HCT116 (cell line): ENCODE measurements around the gene MAN2B2. TPM values are rescaled to one million over a fixed set of nuclear protein-coding genes. Genes with fewer than 3 reads are reported as not detected.

Experiments used
- ATAC-seq: fragments of 200-7000 bp; cut with Tn5 transposase; 2 replicates; pipeline ENCODE4 v1.9.1; 2020; ENCODE audit warnings: mild to moderate bottlenecking, moderate library complexity
- BruUV-seq: library from RNA; stranded (reverse); fragments of 400-500 nt; replicated peaks from 2 replicates; lab custom pipeline; 2021; lab: Mats Ljungman, UMichigan
- CTCF ChIA-PET: fragments of 300-600 bp; sonication (Branson Sonifier 250); formaldehyde crosslinking; loops from one replicate; lab custom pipeline; 2021; ENCODE audit warnings: antibody characterized with exemption; lab: Charles Lee
- POLR2A ChIA-PET: fragments of 300-600, 350-600 bp; sonication (Branson Sonifier 250); formaldehyde crosslinking; loops from one replicate; lab custom pipeline; 2021; ENCODE audit warnings: antibody characterized with exemption; lab: Charles Lee
- RAD21 ChIA-PET, 2 experiments: fragments of 300-600 bp; sonication (Branson Sonifier 250); formaldehyde crosslinking; loops; one replicate each; lab custom pipeline; 2023; ENCODE audit warnings: low total read pairs in 2 of 2; ENCODE audit not compliant: uncharacterized antibody in 2 of 2, unreplicated experiment in 2 of 2, low non-redundant PET in 1 of 2; lab: Charles Lee
- DNase-seq: peaks from one replicate; pipeline ENCODE4 v3.0.0-alpha.2; 2010; ENCODE audit warnings: low read depth, low spot score
- H2AFZ ChIP-seq: fragments of 200-600 bp; shearing (Covaris generic), sonication (generic); 2 replicates; pipeline ENCODE4 v1.6.1; 2017; ENCODE audit warnings: low read depth, mixed run types, mixed read lengths, antibody characterized with exemption, low read length; ENCODE audit not compliant: poor library complexity, severe bottlenecking
- H3K27ac ChIP-seq: 2 replicates; pipeline ENCODE4 v1.5.1; 2012; ENCODE audit warnings: low read depth, low read length
- H3K27me3 ChIP-seq: fragments of 200-600 bp; sonication (generic); 2 replicates; pipeline ENCODE4 v1.6.1; 2016; ENCODE audit warnings: mixed run types, low read length, mixed read lengths; ENCODE audit not compliant: insufficient read depth
- H3K36me3 ChIP-seq, 2 experiments: fragments of 200-500 bp in 1 of 2; fragments of 200-600 bp in 1 of 2; sonication (Bioruptor generic) in 1 of 2; sonication (generic) in 1 of 2; 2 replicates each; pipeline versions ENCODE4 v1.5.1 to v1.6.1; 2014 to 2016; ENCODE audit warnings: low read length in 2 of 2, inconsistent platforms in 1 of 2, mixed read lengths in 1 of 2, mixed run types in 1 of 2; ENCODE audit not compliant: insufficient read depth in 2 of 2, control insufficient read depth in 1 of 2
- H3K4me1 ChIP-seq, 2 experiments: fragments of 200-600 bp in 1 of 2; sonication (generic) in 1 of 2; 2 replicates each; pipeline versions ENCODE4 v1.5.1 to v1.6.1; 2012 to 2017; ENCODE audit warnings: low read length in 2 of 2, inconsistent platforms in 1 of 2, mild to moderate bottlenecking in 1 of 2, mixed read lengths in 1 of 2, mixed run types in 1 of 2, moderate library complexity in 1 of 2; ENCODE audit not compliant: insufficient read depth in 2 of 2, control insufficient read depth in 1 of 2
- H3K4me2 ChIP-seq: fragments of 200-600 bp; sonication (generic); 2 replicates; pipeline ENCODE4 v1.6.1; 2017; ENCODE audit warnings: mixed run types, low read length, mixed read lengths
- H3K4me3 ChIP-seq, 2 experiments: fragments of 200-600 bp in 1 of 2; sonication (generic) in 1 of 2; replicated peaks in 1 of 2; 2 replicates each; pipeline ENCODE4 v1.5.1; 2011 to 2016; ENCODE audit warnings: low read length in 2 of 2, control low read depth in 1 of 2, low read depth in 1 of 2, mild to moderate bottlenecking in 1 of 2, mixed read lengths in 1 of 2, mixed run types in 1 of 2
- H3K79me2 ChIP-seq: fragments of 200-600 bp; sonication (generic); 2 replicates; pipeline ENCODE4 v1.6.1; 2017; ENCODE audit warnings: mild to moderate bottlenecking, mixed run types, low read length, moderate library complexity, mixed read lengths; ENCODE audit not compliant: insufficient read depth
- H3K9ac ChIP-seq: fragments of 200-600 bp; sonication (generic); 2 replicates; pipeline ENCODE4 v1.6.1; 2016; ENCODE audit warnings: low read length, mixed read lengths
- H3K9me2 ChIP-seq: fragments of 200-600 bp; sonication (generic), shearing (Covaris generic); 2 replicates; pipeline ENCODE4 v1.6.1; 2017; ENCODE audit warnings: mixed run types, mild to moderate bottlenecking, moderate library complexity; ENCODE audit not compliant: insufficient read depth
- H3K9me3 ChIP-seq, 2 experiments: fragments of 200-500 bp in 1 of 2; fragments of 200-600 bp in 1 of 2; sonication (Bioruptor generic) in 1 of 2; sonication (generic) in 1 of 2; 2 replicates each; pipeline ENCODE4 v1.6.1; 2014 to 2017; ENCODE audit warnings: low read length in 2 of 2, mixed read lengths in 2 of 2, inconsistent platforms in 1 of 2, low read depth in 1 of 2, mild to moderate bottlenecking in 1 of 2, mixed run types in 1 of 2, moderate library complexity in 1 of 2; ENCODE audit not compliant: control insufficient read depth in 1 of 2, insufficient read depth in 1 of 2
- H4K20me1 ChIP-seq: fragments of 200-600 bp; sonication (generic), shearing (Covaris generic); 2 replicates; pipeline ENCODE4 v1.6.1; 2017; ENCODE audit warnings: mixed run types, mild to moderate bottlenecking, moderate library complexity; ENCODE audit not compliant: insufficient read depth
- CEBPB ChIP-seq: IDR thresholded peaks from 2 replicates; pipeline ENCODE4 v1.6.1; 2012; ENCODE audit warnings: low read depth
- CTCF ChIP-seq, 3 experiments: fragments of 200-600 bp in 1 of 3; sonication (generic) in 1 of 3; IDR thresholded peaks in 2 of 3; conservative IDR thresholded peaks in 1 of 3; 2 replicates each; pipeline ENCODE4 v1.5.1; 2012 to 2017; ENCODE audit warnings: low read depth in 2 of 3, low read length in 2 of 3, antibody characterized with exemption in 1 of 3, borderline replicate concordance in 1 of 3, control low read depth in 1 of 3, mild to moderate bottlenecking in 1 of 3, mixed read lengths in 1 of 3, mixed run types in 1 of 3, moderate library complexity in 1 of 3; ENCODE audit not compliant: insufficient read depth in 1 of 3
- FOSL1 ChIP-seq: IDR thresholded peaks from 2 replicates; pipeline ENCODE4 v1.6.1; 2012; ENCODE audit warnings: low read depth
- POLR2AphosphoS5 ChIP-seq: IDR thresholded peaks from 2 replicates; pipeline ENCODE4 v1.6.1; 2011; ENCODE audit warnings: mild to moderate bottlenecking, low read depth, low read length, moderate library complexity
- REST ChIP-seq: IDR thresholded peaks from 2 replicates; pipeline ENCODE4 v1.6.1; 2012; ENCODE audit warnings: low read depth
- SIN3A ChIP-seq: IDR thresholded peaks from 2 replicates; pipeline ENCODE4 v1.6.1; 2012; ENCODE audit warnings: low read depth
- YY1 ChIP-seq: IDR thresholded peaks from 2 replicates; pipeline ENCODE4 v1.6.1; 2011; ENCODE audit warnings: low read length, low read depth, moderate library complexity, mild to moderate bottlenecking; ENCODE audit not compliant: insufficient replicate concordance; ENCODE audit errors: extremely low read depth
- intact Hi-C: fragments of 100-400 bp; cut with micrococcal nuclease; formaldehyde crosslinking; loops from 2 replicates; pipeline ENCODE4 v1.10.0; 2022
- total RNA-seq: library from RNA; stranded (reverse); gene quantifications from one replicate; pipeline ENCODE4 v1.2.1, GENCODE V29; 2021; ENCODE audit not compliant: unreplicated experiment
- TF ChIP-seq, protein P1 (sequence below): IDR thresholded peaks from 2 replicates; pipeline ENCODE4 v1.6.1; 2011; ENCODE audit warnings: mild to moderate bottlenecking, low read length, moderate library complexity; ENCODE audit not compliant: insufficient replicate concordance; ENCODE audit errors: extremely low read depth

The MAN2B2 gene
- total RNA-seq, 1 experiment from 2014 or later: 18.0 TPM

GRCh38 chr4:6620891-6621555 lies 46.0 kb downstream of the MAN2B2 start:
- DNase-seq (no peak), ATAC-seq (peak; percentile 50; the same call in 1 of the 2 replicates)
- no TSS peak for BruUV-seq
- intact Hi-C loops: no loop called here
- Histone ChIP-seq H3K27ac (no peak overlapping the region), H3K9ac (no peak overlapping the region), H3K4me1 (no peaks in the 10 kb centered on the region), H3K4me2 (no peak overlapping the region), H3K27me3 (no peaks in the 10 kb centered on the region), H3K9me2 (no peaks in the 10 kb centered on the region), H3K4me3 (no peak overlapping the region), H4K20me1 (no peaks in the 10 kb centered on the region), H3K79me2 (no peaks in the 10 kb centered on the region), H3K36me3 (0 out of 4 replicates have a peak, but pooled peaks cover 0 to 3% of the 10 kb centered on the region in 2 experiments), H3K9me3 (no peaks in the 10 kb centered on the region), H2AFZ (no peak overlapping the region)
- peak in 1 of 3 experiments; percentile 21; a peak in 1 of 6 replicates for TF ChIP-seq CTCF (IDR thresholded peaks at IDR 0.05 in 2 of 3, conservative IDR thresholded peaks at IDR 0.05 in 1 of 3; ENCODE audit: borderline replicate concordance in 1 of 3, insufficient read depth in 1 of 3, low read depth in 2 of 3, low read length in 2 of 3)
- no peak for TF ChIP-seq SIN3A
- ChIA-PET CTCF (no interaction called here), POLR2A (no interaction called here), RAD21 (no interaction called here)

DNA sequence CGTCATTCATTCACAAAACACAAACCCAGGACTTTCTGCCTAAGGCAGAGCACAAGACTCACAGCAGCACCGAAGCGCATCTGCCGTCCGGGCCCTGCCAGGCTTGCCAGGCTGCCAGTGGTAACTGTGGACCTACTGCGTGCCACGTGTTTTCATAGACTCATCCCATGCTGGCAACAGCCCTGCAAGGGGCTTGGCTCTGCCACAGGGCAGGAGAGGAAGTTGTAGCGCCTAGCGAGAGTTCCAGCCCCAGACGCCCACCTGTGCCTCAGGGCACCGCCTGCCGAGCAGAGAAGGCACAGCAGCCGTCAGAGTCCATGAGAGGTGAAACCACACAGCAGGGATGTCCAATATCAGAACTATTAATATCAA lies 46.6 kb downstream of the MAN2B2 start:
- Histone ChIP-seq H3K9ac (no peak overlapping the region), H3K4me2 (no peak overlapping the region), H3K9me2 (no peaks in the 10 kb centered on the region), H3K4me3 (no peak overlapping the region), H3K27ac (no peak overlapping the region), H3K9me3 (no peaks in the 10 kb centered on the region), H2AFZ (no peak overlapping the region), H3K36me3 (0 out of 4 replicates have a peak, but pooled peaks cover 0 to 3% of the 10 kb centered on the region in 2 experiments), H3K79me2 (no peaks in the 10 kb centered on the region), H4K20me1 (no peaks in the 10 kb centered on the region), H3K27me3 (no peaks in the 10 kb centered on the region), H3K4me1 (no peaks in the 10 kb centered on the region)
- TF ChIP-seq, protein P1, sequence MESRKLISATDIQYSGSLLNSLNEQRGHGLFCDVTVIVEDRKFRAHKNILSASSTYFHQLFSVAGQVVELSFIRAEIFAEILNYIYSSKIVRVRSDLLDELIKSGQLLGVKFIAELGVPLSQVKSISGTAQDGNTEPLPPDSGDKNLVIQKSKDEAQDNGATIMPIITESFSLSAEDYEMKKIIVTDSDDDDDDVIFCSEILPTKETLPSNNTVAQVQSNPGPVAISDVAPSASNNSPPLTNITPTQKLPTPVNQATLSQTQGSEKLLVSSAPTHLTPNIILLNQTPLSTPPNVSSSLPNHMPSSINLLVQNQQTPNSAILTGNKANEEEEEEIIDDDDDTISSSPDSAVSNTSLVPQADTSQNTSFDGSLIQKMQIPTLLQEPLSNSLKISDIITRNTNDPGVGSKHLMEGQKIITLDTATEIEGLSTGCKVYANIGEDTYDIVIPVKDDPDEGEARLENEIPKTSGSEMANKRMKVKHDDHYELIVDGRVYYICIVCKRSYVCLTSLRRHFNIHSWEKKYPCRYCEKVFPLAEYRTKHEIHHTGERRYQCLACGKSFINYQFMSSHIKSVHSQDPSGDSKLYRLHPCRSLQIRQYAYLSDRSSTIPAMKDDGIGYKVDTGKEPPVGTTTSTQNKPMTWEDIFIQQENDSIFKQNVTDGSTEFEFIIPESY: no peak
- TF ChIP-seq CEBPB (no peak), YY1 (no peak), FOSL1 (no peak), REST (no peak), POLR2AphosphoS5 (no peak)
- CTCF ChIA-PET: no interaction called here
- no TSS peak for BruUV-seq
- POLR2A ChIA-PET: no interaction called here
- DNase-seq (no peak), ATAC-seq (no peak)
- intact Hi-C loops: no loop called here
- RAD21 ChIA-PET: no interaction called here
